LNCaP clone FGC (cell line): ENCODE data around the gene MIOS.
A peak's percentile ranks its signal among the peaks of the same experiment; 100 is the strongest.

ENCODE experiments used
- DNase-seq: peaks from one replicate; pipeline ENCODE4 v3.0.0-alpha.2; 2011; ENCODE audit warnings: low read depth
- H3K4me3 ChIP-seq: 2 replicates; pipeline ENCODE4 v1.5.1; 2011; ENCODE audit warnings: mild to moderate bottlenecking, low read depth, low read length, control low read depth
- CTCF ChIP-seq: IDR thresholded peaks from 2 replicates; pipeline ENCODE4 v1.5.1; 2012; ENCODE audit warnings: mild to moderate bottlenecking; ENCODE audit not compliant: control insufficient read depth, insufficient read depth; ENCODE audit errors: extremely low read depth

Gene MIOS

GRCh38 chr7:7581531-7582179 lies 15.0 kb downstream of the MIOS start:
- no peak for DNase-seq
- H3K4me3 ChIP-seq, result no peak overlapping the region
- TF ChIP-seq CTCF, result no peak

- no peak overlapping the region for H3K4me3 ChIP-seq
- no peak for DNase-seq
- no peak for TF ChIP-seq CTCF
Observed at GRCh38 chr7:7582596-7582995, 15.9 kb downstream of the MIOS start.

- TF ChIP-seq CTCF, result no peak
- DNase-seq, result no peak
- H3K4me3 ChIP-seq, result no peak overlapping the region
Observed at GRCh38 chr7:7583731-7584130, 17.0 kb downstream of the MIOS start.

GRCh38 chr7:7584653-7585052 lies 18.0 kb downstream of the MIOS start:
- H3K4me3 ChIP-seq, result no peak overlapping the region
- no peak for TF ChIP-seq CTCF
- DNase-seq, result no peak

GRCh38 chr7:7585241-7585928 lies 18.7 kb downstream of the MIOS start:
- DNase-seq, result no peak
- H3K4me3 ChIP-seq, result peak overlapping the region; percentile 3
- no peak for TF ChIP-seq CTCF

GRCh38 chr7:7595451-7595850 lies 28.8 kb downstream of the MIOS start:
- no peak overlapping the region for H3K4me3 ChIP-seq
- DNase-seq, result no peak
- peak; percentile 45 for TF ChIP-seq CTCF

GRCh38 chr7:7596176-7596575 lies 29.5 kb downstream of the MIOS start:
- no peak overlapping the region for H3K4me3 ChIP-seq
- DNase-seq, result no peak
- no peak for TF ChIP-seq CTCF
